ENCODE results near the gene PACSIN2.
"Not testable (repeated sequence)": the region's sequence is repeated elsewhere in the genome, so short reads cannot be mapped to it uniquely, and the experiment has no call there.

Gene PACSIN2

DNA sequence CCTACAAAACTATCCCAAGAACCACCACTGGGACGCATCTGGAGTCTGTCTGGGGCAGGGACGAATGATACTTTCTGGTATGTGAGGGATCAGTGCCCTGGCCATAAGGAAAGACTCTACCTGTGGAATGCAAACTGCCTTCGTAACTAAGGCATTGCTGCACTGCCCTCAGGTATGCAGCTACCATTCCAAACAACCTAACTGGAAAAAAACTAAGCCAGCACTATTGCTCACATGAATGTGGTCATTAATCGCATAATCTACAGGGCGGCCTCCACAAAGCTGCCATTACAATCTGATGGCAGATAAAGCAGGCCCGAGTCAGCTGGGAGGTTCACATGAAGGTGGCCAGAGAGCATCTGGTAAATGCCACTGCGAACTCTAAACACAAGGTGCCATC, 3.9 kb downstream of the PACSIN2 start:
- no peak for DNase-seq

DNA sequence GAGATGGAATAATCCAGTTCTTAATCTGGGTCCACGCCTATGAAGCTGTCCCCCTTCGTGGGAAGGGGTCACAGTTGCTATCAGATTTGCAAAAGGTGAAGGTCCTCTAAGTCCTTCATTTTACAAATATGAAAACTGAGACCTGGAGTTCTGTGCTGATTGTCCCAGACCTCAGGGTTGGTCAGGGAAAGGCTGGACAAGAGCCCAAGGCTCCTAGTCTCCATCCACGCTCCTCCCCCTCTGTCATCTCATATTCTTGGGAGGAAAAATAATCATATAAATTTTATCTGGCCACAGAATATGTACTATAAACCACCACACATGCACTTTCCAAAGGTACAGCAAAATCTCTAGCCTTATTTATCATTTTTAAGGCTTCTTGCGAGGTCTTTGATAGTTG, 5.5 kb downstream of the PACSIN2 start:
- no peak for DNase-seq

DNA sequence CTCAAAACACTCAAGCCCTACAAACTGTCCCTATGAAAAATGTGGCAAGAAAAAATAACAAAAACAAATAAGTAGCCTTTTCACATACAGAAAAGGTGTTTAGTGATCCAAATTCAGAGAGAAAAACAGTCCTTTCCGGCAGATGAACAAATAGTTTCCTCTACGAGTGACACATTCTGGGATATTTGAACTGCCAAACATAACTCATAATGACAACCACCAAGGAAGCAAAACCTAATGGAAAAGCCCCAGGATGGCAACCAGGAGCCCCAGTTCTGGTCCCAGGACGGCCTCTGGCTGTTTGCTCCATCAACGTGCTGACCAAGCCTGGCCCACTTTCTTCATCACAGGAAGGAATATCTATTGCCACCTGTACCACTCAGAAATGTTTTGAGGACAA, 6.0 kb downstream of the PACSIN2 start:
- DNase-seq: no peak

DNA sequence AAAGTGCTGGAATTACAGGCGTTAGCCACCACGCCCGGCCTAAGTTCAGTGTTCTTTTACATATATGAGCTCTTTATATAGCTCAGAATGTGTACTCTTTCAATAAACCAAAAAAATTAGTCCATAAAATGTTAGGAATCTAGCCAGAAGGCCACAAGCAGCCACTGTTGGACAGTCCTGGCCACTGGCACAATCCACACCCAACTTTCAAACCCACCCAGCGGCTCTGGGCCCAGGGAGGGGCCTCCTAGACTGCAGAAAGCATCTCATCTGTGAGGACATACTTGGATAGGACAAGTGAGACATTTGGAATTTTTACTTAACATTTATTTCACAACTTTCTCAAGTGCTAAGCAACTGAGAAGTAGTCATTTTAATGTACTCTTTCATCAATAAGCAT, 6.4 kb downstream of the PACSIN2 start:
- no peak for DNase-seq

DNA sequence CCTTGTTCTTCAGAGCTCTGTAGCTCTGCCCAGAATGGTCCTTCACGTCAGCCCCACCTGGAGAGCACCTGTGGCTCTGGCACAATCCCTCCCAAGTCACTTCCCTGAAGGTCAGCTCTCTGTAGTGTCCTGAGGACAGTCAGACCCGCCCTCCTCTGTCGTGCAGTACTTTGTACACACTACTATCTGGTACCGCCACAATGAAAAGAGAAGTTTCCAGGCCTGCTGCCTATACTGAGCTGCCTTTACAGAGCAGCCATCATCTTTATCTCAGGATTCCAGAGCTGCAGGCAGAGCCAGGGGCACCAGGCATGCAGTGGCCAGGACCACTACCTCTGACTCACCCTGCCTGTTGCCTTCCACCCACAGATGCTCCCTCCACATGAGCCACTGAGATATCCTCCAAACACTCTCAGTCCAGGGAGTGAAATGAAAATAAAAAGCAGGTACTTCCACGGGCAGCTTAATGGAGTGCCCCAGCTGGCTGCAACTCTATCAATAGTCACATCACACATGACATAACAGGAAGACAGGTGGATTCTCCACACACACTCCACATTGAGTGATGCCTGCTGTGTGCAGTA, 7.3 kb downstream of the PACSIN2 start:
- DNase-seq: no peak

DNA sequence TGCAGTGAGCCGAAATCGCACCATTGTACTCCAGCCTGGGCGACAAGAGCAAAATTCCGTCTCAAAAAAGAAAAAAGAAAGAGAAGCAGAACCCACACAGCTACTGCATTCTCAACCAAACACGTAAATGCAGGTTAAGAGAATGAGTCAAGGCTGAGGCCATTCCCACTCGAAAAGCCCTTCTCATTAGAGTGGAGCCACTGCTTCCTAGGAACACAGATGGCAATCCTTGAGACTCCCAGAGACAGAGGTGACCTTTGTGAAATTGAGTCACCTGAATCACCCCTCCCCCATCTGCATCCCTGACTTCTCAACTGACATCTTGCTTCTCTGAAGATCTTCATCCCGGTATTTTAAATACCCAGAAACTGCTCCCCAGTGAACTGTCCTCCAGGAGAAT, 8.2 kb downstream of the PACSIN2 start:
- no peak for DNase-seq

DNA sequence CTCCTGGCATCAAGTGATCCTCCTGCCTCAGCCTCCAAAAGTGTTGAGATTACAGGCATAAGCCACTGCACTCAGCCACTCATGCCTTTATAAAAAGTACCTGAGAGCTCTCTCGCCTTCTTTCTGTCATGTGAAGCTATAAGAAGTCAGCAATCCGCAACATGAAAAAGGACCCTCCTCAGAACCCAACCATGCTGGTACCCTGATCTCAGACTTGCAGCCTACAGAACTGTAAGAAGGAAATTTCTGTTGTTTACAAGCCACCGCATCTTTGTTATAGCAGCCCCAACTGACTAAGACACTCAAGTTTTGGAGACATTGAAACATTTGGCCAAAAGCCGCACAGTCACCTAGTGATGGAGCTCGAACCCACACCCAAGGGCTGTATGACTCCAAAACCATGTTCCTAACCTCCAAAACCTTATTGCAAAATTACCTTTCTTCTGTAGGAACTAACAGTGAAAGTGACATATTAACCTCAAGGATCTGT, 8.9 kb downstream of the PACSIN2 start:
- DNase-seq: no peak

DNA sequence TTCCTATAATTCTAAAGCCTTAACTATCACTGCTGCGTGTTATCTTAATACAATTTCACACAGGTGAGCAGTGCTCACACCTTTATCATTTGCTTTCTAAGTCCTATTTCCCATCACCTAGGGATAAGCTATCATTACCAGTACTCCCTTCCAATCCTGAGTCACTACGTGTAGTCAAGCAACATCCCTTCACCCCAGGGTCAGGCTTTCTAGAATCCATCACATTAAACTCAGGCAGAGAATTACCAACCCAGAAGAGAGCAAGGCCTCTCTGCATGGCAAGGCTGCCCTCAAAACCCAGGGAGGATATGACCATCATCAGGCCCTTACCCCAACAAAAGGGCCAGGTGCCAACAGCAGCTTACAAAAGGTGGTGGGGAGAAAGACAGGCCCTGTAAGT, 9.8 kb downstream of the PACSIN2 start:
- no peak for DNase-seq

DNA sequence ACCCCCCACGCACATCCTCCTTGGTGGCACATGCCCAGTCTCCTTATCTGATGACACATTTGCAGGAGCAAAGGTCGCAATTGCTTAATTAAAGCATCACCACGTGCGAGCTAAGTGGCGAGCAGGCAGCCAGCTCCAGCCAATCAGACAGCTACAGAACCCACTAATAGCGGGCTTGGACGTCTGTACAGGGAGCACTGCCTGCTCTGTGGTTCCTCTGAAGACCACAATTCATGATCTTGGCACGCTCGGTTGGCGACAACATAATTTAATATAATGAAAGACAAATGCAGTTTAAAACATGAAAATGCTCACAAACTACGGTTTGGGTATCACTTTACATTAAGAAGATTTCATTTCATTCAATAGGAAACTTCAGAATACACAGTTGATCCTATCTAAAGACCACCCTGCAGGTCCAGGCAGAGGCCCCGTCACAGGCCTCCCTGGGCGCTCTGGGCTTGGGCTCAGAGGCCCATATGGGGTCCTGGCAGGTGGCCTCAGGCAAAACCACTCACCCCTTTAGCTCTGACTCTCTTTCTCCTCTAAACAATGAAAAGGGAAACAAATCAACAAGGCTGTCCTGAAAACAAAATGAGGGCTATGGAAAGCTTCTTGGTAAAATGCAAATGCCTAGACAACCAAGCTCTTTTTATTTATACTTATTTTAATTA, 10.4 kb downstream of the PACSIN2 start:
- no peak for DNase-seq

DNA sequence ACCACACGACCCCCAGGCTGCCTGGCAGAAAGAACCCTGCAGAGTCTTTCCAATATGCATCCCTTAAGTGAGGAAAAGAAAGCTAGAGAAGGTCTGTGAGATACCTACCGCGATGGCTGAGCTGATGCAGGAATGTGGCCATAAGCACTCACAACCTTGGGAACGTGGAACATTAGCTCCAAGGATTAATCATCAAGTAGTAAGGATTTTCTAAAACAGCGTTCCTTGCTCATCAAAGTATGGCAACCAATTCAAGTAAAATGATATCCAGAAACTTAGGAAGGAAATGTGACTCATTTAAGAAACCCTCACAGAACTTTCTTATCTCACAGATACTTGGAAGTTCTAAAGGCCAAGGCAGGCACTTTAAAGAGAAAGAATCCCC, 12.8 kb downstream of the PACSIN2 start:
- DNase-seq: no peak

DNA sequence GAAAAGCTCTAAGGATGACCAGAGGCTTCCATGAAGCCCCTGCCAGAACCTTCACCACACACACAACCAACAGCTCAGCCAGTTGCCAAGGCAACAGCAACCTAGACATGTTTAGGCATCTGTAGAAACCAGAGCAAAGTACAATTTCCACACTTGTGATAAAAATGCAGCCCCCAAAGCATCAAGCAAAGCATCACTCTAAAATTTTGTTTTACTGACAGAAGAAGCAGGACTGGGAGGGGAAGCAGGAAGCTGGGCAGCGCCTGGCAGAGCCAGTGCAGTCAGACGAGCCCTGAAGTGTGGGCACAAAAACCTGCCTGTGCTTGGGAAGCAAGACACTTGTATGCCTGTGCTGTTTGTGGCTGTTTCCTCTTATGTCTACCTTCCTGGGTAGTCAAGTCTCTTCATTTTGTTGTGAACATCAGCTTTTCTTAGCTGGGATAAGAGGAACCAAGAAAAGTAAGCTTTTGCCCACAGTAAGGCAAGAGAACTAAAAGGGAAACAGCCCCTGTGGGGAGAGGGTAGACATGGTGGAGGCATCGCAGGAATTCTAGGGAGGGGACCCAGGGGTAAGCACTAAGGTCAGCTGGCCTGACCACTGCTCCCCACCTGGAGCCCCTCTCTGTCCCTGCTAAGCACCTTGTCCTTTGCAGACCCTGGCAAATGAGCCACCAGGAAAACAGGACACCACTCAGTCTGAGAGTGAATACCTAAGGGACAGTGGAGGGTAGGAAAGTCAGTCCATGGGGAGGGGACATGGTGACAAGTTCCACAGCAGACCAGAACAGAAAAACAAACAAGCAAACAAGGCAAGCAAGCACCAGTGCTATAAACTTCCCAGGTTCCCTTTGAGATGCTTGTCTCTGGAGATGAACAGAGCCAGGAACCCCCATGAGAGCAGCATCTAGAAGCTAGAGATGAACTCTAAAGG, 13.4 kb downstream of the PACSIN2 start:
- no peak for DNase-seq

DNA sequence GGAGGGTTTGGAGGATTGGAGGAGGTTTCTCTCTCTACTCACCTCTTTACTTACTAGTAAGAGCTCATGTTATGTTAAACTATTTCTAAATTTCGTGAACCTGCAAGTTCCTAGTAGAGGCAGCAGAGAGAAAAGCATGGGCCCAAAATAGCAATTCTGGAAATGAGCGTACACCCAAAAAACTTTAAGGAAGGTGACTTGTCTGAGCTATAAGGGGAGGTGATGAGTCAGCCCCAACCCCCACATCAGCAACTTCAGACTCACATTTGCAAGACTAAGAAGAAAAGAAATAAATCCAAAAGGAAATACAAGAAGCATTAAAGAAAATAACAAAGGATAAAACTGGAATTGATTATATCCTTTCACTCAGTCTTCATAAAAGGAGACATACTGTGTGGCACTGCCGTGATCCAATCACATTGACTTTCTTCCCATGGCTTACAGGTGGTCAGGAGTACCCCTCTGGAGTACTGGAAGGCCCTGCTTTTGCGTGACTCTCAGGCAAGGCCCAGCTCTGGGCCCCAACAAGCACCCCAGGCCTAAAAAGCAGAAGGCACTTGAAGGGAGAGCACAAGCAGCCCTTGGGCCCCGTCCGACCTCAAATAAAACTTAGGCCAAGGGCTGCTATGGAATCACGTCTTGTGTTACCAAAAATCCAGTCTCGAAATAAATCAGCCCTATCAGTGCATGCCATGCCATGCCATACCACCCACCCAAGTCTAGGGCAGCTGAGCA, 14.3 kb downstream of the PACSIN2 start:
- DNase-seq: no peak

DNA sequence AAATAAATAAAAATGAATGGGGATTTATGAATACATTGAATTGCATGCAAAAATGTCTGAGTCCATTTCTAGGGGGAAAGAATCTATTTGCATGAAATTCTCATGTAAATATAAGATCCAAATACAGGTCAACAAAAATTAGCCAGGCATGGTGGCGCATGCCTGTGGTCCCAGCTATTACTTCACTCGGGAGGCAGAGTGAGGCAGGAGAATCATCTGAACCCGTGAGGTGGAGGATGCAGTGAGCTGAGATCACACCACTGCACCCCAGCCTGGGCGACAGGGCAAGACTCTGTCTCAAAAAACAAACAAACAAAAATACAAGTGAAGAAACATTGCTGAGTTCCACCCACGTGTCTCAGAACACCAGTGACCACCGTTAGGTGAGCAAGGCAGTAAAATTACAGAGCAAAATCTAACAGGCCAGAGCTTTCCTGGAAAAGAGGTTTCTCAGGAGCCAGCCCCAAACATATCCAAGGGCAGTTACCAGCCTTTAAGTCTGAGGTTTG, 17.3 kb downstream of the PACSIN2 start:
- DNase-seq: no peak

DNA sequence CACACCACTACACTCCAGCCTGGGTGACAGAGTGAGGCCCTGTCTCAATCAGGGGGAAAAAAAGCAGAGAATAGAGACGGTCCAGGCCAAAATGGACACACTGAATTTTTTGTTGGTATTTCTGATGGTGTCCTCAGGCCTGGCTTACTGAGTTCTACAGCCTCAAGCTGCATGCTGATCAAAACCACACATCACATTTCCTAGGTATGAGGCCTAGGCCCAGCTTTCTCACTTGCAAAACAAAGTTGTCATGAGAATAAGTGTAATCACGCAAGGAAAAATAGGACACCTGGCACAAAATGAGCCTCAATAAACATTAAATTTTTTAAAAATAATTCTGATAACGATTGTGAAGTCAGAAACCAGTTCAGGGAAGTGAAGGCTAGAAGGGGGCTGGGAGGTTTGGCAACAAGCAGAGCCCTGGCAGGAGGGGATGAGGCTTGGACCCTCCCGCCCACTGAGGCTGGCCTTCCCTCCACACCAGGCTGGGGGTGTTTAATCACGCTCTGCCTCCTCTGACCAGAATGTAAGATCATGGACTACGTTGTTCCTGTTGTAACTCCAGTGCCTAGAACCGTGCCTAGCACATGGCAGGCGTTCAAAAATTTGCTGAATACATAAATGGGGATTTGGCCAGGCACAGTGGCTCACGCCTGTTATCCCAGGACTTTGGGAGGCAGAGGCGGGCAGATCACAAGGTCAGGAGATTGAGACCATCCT, 18.1 kb downstream of the PACSIN2 start:
- no peak for DNase-seq

DNA sequence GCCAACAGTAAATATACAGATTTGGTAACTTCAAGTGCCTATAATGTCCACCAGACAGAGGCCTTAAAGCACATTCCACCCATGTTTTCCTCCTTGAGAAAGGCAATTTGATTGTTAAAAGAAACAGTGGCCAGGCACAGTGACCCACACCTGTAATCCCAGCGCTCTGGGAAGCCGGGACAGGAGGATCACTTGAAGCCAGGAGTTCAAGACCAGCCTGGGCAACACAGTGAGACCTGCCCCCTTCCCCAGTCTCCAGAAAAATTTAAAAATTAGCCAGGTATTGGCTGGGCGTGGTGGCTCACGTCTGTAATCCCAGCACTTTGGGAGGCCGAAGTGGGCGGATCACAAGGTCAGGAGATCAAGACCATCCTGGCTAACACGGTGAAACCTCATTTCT, 19.3 kb downstream of the PACSIN2 start:
- DNase-seq: not testable (repeated sequence)

DNA sequence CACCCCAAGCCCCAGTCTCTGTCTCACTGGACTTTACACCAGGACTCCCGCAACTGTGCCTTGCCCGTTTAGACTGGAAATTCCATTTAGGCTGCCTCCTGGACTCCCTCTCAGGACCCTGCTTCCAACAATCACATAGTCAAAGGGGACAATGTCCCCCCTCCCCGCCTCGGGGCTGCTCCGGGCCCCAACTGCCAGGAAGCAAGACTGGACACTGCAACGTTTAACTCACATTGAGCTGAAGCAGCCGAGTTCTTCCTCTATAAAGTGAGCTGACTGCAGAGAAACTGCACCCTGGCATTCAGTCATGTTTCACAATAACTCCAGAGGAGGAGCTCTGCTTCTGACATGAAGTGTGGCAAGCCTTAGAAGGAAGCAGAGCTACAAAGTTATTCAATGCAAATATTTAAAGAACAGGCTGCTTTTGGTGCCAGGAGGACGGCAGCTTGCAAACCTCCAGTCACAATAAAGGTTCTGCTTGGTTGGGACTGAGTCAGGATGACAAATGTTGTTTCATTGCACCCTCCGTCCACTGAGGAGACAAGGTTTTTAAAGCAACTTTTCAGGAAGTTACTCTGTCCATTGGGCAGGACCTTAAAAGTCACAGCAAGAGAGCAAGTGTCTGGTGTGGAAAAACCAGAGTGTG, 19.9 kb downstream of the PACSIN2 start:
- no peak for DNase-seq

DNA sequence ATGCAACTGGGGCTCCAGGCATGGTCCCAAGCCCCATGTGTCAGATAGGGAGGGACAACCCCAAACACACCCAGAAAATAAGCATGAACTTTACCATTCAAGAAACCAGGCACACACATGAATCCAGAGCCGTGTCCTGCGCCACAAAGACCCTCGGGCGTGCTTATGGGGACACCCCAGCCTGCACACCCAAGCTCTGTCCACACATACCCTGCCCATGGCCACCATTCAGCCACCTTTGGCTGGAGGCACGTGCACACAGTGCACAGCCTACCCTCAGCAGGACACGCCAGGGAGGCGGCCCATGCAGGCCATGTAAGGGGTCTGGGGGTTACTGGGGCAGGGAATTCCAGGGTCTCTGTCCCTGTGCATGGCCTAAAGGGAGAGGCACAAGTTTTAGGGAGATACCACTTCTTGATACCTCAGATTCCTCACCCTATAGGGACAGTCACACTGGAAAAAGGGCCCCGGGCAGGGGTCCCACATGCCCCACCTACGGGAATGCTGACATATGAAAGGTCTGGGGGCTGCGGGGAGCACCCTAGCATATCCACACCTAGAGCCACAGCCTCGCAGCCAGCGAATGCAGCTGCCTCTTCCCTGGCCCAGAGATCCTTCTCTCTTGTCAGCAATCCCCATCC, 20.6 kb downstream of the PACSIN2 start:
- no peak for DNase-seq

DNA sequence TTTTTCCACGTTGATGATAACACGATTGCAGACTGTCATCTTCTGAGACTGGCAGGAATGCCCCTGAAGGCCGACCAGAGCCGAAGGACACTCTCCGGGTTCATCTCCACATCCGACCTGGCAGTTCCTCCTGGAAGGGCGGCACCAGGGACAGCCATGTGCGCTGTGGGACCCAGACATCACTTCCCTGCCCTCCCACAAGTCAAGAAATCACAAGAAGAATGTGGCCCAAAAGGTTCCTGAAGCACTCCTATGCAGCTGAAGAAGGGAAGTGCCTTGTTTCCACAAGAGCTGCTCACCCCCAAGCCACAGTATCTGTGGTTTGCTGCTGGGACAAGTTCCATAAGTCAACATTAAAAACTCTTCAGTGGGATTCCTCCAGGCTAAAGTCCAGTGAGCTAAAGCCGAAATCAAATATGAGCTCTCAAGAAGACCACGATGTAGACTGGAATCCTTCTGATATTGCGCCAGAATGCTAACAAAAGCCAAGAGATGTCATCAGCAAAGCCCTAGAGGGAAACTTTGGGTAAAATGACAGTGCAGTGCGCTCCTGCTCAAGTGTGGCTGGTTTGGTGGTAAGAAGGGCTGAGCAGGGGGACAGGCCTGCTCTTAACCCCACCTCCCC, 21.2 kb downstream of the PACSIN2 start:
- no peak for DNase-seq

DNA sequence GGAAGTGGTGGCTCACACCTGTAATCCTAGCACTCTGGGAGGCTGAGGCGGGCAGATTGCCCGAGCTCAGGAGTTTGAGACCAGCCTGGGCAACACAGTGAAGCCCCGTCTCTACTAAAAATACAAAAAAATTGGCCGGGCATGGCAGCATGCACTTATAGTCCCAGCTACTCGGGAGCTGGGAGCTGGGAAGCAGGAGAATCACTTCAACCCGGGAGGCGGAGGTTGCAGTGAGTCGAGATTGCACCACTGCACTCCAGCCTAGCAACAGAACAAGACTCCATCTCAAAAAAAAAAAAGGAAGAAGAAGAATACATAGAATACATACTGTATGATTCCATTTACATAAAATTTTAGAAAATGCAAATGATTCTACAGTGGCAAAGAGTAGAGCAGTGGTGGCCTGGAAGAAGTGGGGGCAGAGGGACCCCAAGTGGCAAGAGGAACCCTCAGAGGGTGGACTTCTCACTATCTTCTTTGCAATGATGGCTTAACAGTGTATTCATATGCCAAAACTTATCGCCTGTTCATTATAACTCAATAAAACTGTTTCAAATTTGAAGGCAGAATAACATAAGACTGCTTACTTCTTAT, 22.0 kb downstream of the PACSIN2 start:
- no peak for DNase-seq

DNA sequence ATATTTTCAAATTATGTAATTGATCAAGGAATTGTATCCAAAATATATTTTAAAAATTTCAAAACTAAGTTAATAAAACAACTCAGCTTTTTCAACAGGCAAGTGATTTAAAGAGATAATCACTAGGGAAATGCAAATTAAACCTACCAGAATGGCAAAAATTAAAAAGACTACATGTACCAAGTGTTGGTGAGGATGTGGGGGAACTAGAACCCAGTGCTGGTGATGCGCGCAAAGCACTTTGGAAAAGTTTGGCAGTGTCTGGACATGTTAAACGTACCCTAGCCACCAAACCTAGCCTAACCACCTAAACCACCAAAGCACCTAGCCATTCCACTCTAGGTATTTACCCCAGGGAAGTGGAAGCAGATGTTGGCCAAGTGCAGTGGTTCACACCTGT, 22.9 kb downstream of the PACSIN2 start:
- no peak for DNase-seq

Data from 8988T (cell line).